SJCRH30 (cell line): Measurements from ENCODE around the gene KRT76. TPM values are rescaled to one million over a fixed set of nuclear protein-coding genes. Genes with fewer than 3 reads are reported as not detected.
"Not testable (repeated sequence)": the region's sequence is repeated elsewhere in the genome, so short reads cannot be mapped to it uniquely, and the experiment has no call there.

Experiments
- DNase-seq, 2 experiments: peaks; one replicate each; pipeline ENCODE4 v3.0.0-alpha.2; 2015 to 2020
- H3K27ac ChIP-seq: fragments of 250-450 bp; sonication (Bioruptor Pico); 2 replicates; pipeline ENCODE4 v1.5.1; 2020; ENCODE audit warnings: mild to moderate bottlenecking, moderate library complexity
- H3K27me3 ChIP-seq: fragments of 250-450 bp; sonication (Bioruptor Pico); 2 replicates; pipeline ENCODE4 v1.5.1; 2020; ENCODE audit warnings: mild to moderate bottlenecking, moderate library complexity
- H3K36me3 ChIP-seq: fragments of 250-450 bp; sonication (Bioruptor Pico); 2 replicates; pipeline ENCODE4 v1.5.1; 2020; ENCODE audit warnings: mild to moderate bottlenecking, moderate library complexity
- H3K4me1 ChIP-seq: fragments of 250-450 bp; sonication (Bioruptor Pico); 2 replicates; pipeline ENCODE4 v1.5.1; 2020; ENCODE audit warnings: mild to moderate bottlenecking, moderate library complexity
- H3K4me3 ChIP-seq: fragments of 250-450 bp; sonication (Bioruptor Pico); 2 replicates; pipeline ENCODE4 v1.5.1; 2020; ENCODE audit warnings: mild to moderate bottlenecking, moderate library complexity
- H3K9me3 ChIP-seq: fragments of 250-450 bp; sonication (Bioruptor Pico); replicated peaks from 2 replicates; pipeline ENCODE4 v1.5.1; 2020; ENCODE audit warnings: mild to moderate bottlenecking, moderate library complexity
- total RNA-seq: library from RNA; depleted of rRNA; stranded (reverse); fragments of >200 nt; shearing (Covaris generic); gene quantifications from 2 replicates; pipeline ENCODE4 v1.2.3, GENCODE V29; 2014

The KRT76 gene
- total RNA-seq, 1 experiment from 2014 or later, result not detected

DNA sequence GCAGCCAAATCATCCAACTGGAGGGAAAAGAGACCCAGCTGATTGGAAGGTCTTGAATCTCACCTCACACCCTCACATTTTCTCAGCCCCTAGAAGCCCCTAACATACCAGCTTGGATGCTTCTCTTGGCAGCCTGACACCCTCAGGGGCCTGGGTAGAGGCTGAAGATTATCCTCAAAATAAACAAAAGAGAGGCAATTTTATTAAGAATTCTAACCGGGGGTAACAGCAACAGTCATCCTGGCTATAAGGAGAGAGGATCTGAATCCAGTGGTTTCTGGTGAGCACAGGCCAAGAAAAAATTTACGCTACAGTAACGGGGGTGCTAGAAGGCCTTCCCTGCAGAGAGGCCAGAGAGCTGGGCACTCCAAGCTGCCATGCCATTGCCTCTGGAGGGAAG, 21.6 kb downstream of the KRT76 start:
- Histone ChIP-seq H3K9me3 (no peaks in the 10 kb centered on the region), H3K27me3 (no peaks in the 10 kb centered on the region), H3K4me3 (no peak overlapping the region), H3K27ac (no peak overlapping the region), H3K4me1 (no peaks in the 10 kb centered on the region), H3K36me3 (no peaks in the 10 kb centered on the region)
- no peak for DNase-seq

DNA sequence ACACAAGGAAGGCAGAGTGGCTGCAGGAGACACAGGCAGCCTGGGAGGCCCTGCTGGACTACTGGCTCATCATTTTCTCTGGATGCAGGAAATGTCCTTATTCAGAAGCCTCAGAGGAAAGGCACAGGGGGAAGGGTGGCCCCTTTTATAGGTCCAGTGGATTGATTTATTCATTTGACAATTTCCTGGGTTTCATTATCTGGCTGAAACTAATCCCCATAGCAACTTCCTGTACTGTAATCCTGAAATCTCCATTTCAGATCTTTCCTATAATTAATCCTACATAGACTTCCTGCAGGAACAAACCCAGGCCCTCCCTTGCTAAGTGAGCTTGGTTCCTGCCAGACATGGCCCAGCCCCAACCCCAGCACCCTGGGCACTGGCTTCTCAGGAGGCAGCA, 23.0 kb downstream of the KRT76 start:
- no peaks in the 10 kb centered on the region for H3K27me3 ChIP-seq
- no peak for DNase-seq
- no peaks in the 10 kb centered on the region for H3K36me3 ChIP-seq
- no peaks in the 10 kb centered on the region for H3K9me3 ChIP-seq
- H3K4me1 ChIP-seq, result no peaks in the 10 kb centered on the region
- no peak overlapping the region for H3K4me3 ChIP-seq
- no peak overlapping the region for H3K27ac ChIP-seq

DNA sequence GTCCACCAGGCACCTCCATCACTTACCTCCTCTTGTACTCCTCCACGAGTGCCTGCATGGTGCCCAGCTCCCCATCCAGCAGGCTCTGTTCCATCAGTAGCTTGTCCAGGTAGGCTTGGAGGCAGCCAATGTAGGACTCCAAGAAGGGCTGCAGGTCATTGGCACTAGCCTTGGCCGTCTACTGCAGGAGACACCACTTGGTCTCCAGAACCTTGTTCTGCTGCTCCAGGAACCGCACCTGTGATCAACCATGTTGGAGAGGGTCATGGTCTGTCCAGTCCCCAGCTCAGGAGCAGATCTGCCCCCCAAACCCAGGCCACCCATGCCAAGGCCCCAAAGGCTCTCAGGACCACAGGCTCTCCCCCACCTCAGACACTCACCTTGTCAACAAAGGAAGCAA, 23.9 kb downstream of the KRT76 start:
- no peak overlapping the region for H3K4me3 ChIP-seq
- H3K4me1 ChIP-seq, result no peaks in the 10 kb centered on the region
- H3K36me3 ChIP-seq, result no peaks in the 10 kb centered on the region
- H3K27ac ChIP-seq, result no peak overlapping the region
- H3K9me3 ChIP-seq, result no peaks in the 10 kb centered on the region
- no peaks in the 10 kb centered on the region for H3K27me3 ChIP-seq
- no peak for DNase-seq

DNA sequence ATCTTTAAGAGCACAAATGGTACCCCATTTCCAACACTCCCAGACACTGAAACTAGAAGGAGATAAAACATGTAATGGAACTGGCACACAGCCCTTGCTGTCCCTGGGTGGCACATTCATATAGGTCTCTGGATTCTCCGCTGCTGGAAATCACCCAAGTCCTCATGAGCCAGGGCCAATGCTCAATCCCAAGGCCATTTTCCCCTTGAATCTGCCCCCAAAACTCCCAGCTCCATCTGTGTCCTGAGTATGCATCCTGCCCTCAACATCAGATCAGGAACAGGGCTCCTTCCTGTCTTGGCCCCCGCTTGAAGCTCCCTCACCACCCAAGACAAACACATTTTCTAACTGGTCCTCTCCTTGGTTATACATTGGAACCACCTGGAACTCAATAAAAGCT, 24.6 kb downstream of the KRT76 start:
- Histone ChIP-seq H3K27ac (no peak overlapping the region), H3K36me3 (no peaks in the 10 kb centered on the region), H3K27me3 (no peaks in the 10 kb centered on the region), H3K4me1 (no peaks in the 10 kb centered on the region), H3K9me3 (no peaks in the 10 kb centered on the region), H3K4me3 (no peak overlapping the region)
- no peak for DNase-seq

DNA sequence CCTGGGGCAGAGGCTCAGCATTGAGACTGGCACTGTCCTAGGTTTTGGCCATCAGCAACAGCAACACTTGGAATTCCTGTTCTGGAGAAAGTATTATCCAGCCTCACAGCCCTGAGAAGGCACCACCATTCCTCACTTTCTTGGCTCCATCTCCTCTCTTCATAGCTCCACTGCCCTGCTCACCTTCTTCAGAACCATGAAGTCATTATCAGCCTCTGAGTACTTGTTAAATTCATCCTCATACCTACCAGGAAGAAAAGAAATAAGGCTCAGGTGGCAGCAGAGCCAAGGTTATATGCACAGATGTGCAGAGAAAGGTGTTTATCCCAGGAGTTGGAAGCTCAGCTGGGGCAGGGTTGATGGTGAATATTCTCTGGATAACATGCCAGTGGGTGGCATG, 25.4 kb downstream of the KRT76 start:
- H3K36me3 ChIP-seq, result no peaks in the 10 kb centered on the region
- H3K4me3 ChIP-seq, result no peak overlapping the region
- DNase-seq, result no peak
- H3K27me3 ChIP-seq, result no peaks in the 10 kb centered on the region
- no peak overlapping the region for H3K27ac ChIP-seq
- H3K4me1 ChIP-seq, result no peaks in the 10 kb centered on the region
- no peaks in the 10 kb centered on the region for H3K9me3 ChIP-seq

DNA sequence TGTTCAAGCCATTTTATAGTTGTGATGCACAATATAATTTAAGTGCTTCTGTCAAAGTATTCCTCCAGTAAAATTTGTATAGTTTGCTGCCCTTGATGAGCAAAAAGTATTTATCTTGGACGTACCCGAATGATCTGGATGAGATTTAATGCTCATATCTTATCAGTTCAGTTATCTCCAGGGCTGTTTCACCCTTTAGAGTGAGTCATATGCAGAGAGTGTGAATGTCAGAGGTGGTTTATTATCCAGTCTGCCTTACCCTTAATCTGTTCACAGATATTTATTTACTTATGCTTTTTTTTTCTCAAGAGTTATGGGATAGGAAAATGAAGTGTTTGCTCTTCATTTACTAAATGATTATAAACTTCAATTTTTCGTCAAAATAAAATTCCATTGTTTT, 26.6 kb downstream of the KRT76 start:
- H3K27ac ChIP-seq, H3K4me3 ChIP-seq, H3K4me1 ChIP-seq, DNase-seq, H3K9me3 ChIP-seq, H3K27me3 ChIP-seq, H3K36me3 ChIP-seq: not testable (repeated sequence)

DNA sequence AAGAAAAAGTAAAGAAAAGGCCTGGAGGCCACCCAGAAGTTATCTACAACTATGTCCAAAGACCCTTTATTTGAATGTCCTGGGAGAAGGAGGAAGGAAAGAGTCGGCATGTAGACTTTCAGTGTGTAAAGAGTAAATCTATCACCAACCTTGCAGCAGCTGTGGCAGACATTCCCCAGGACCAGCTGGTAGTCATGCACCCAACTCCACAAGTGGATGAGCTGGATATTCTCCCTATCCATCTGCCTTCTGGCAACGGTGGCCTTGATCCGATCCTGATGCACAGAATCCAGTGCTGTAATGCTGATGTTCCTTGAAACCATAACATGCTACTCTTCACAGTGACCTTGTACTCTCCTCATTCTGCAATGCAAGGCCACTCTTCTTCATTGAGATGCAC, 27.3 kb downstream of the KRT76 start:
- H3K27ac ChIP-seq, result no peak overlapping the region
- H3K4me3 ChIP-seq, result no peak overlapping the region
- DNase-seq, result no peak
- no peaks in the 10 kb centered on the region for H3K36me3 ChIP-seq
- no peaks in the 10 kb centered on the region for H3K9me3 ChIP-seq
- no peaks in the 10 kb centered on the region for H3K27me3 ChIP-seq
- no peaks in the 10 kb centered on the region for H3K4me1 ChIP-seq

DNA sequence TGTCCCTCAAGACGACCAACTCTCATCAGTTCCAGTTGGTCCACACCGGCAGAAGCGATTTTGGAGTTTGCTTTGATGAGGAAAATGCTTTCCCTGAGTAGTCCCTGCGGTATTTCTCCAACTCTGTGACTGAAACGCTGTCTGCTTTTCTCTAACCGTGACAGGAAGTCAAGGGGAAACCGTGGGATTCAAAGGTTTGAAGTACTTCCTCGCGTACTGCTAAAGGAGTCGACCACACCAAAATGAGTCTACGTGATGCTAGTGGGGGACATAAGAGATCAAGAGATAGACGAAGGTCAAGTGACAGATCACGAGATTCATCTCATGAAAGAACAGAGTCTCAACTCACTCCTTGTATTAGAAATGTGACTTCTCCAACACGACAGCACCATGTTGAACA, 28.6 kb downstream of the KRT76 start:
- no peaks in the 10 kb centered on the region for H3K9me3 ChIP-seq
- H3K27ac ChIP-seq, result no peak overlapping the region
- H3K27me3 ChIP-seq, result no peaks in the 10 kb centered on the region
- H3K36me3 ChIP-seq, result no peaks in the 10 kb centered on the region
- DNase-seq, result no peak
- no peak overlapping the region for H3K4me3 ChIP-seq
- no peaks in the 10 kb centered on the region for H3K4me1 ChIP-seq

DNA sequence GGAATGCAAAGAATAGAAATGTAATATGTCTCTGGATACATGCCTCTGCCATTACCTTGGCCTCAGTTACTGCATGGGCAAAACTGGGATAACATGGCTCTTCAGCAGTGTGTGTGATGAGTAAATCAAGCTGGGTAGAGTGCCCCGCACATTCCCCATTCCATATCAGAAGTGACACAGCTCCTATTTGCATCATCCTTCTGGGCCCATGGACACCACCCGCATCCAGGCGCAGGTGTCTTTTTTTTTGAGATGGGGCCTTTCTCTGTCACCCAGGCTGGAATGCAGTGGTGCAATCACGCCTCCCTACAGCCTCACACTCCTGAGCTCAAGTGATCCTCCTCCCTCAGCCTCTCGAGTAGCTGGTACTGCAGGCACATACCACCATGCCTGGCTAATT, 31.6 kb downstream of the KRT76 start:
- DNase-seq, result no peak
- Histone ChIP-seq H3K4me1 (no peaks in the 10 kb centered on the region), H3K27me3 (no peaks in the 10 kb centered on the region), H3K36me3 (no peaks in the 10 kb centered on the region), H3K27ac (no peak overlapping the region), H3K9me3 (no peaks in the 10 kb centered on the region), H3K4me3 (no peak overlapping the region)

DNA sequence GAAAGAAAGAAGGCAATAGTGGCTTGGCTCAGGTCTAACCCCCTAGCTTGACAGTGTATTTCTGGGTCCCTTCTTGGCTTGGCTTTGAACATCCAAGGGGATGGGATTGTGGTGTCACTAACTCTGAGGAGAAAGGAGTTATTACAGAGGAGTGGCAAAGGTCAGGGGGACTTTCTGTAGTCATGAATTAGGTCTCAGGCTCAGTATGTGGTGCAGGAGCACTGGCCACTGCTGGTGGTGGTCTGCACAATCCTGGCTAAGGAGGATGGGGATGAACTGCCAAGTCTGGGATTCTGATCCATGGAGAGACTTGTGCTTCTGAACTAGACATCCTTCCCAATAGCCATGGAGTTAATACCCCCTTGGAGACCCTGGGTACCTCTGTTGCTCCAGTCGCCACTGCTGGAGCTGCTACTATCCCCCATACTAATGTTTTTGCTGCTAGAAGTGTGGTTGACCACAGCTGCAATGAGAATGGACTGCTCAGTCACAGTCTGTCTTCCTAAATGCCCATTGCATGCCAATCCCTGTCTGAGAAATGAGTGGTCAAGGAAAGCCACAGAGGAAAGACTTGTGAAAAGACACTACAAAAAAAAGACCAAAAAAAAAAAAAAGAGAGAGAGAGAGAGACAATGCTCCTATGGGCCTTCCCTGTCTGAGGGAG, 32.5 kb downstream of the KRT76 start:
- H3K27ac ChIP-seq, result no peak overlapping the region
- H3K9me3 ChIP-seq, result no peaks in the 10 kb centered on the region
- no peak overlapping the region for H3K4me3 ChIP-seq
- no peaks in the 10 kb centered on the region for H3K36me3 ChIP-seq
- DNase-seq, result no peak
- 0 out of 2 replicates have a peak, but pooled peaks cover 2% of the 10 kb centered on the region for H3K4me1 ChIP-seq
- H3K27me3 ChIP-seq, result no peaks in the 10 kb centered on the region

DNA sequence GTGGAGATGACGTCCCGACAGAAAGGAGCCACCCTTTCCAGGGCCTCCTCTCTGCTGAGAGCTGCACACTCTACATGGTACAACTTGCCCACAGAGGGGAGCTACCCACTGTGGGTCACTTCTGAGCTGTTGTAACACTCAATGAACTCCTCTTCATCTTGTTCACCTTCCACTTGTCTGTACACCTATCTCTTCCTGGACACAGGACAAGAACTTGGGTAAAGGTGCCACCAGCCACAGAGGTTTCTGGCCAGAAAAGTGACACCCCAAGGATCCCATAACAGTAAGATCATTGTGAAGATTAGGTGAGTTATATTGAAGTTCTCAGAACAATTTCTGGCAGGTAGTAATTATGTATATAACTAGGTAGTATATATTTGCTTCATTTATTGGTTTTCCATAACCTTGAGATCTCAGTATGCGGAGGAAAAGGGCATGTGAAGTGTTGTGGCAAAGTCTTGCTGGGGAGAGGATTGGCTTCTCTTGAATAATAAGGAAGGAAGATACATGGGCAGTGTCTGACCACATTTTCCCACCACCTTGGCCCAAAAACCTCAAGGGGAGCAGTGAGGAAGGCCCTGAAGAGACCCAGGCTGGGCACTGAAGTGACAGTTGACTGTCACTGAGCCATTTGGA, 34.2 kb downstream of the KRT76 start:
- no peaks in the 10 kb centered on the region for H3K27me3 ChIP-seq
- no peaks in the 10 kb centered on the region for H3K9me3 ChIP-seq
- H3K4me3 ChIP-seq, result no peak overlapping the region
- H3K4me1 ChIP-seq, result 0 out of 2 replicates have a peak, but pooled peaks cover 2% of the 10 kb centered on the region
- no peaks in the 10 kb centered on the region for H3K36me3 ChIP-seq
- no peak overlapping the region for H3K27ac ChIP-seq
- no peak for DNase-seq

DNA sequence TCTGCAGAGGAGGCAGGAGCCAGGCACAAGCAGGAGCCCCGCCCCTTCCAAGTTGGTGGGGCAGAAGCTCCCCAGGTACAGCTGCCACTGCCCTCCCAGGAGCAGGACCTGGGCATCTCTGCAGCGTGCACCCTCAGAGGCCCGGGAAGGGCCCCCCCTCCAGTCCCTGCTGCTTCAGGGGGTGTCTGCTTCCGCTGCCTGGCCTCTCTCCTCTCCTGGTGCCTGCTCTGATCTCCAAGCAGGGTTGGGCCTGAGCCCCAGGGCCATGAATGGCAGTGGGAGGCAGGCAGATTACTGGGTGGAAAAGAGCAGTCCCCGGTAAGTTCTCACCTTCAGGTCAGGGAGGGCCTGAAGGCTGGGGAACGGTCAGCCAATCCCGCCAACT, 35.0 kb downstream of the KRT76 start:
- H3K4me3 ChIP-seq, result no peak overlapping the region
- 0 out of 2 replicates have a peak, but pooled peaks cover 2% of the 10 kb centered on the region for H3K4me1 ChIP-seq
- no peak overlapping the region for H3K27ac ChIP-seq
- no peaks in the 10 kb centered on the region for H3K36me3 ChIP-seq
- no peaks in the 10 kb centered on the region for H3K27me3 ChIP-seq
- no peak for DNase-seq
- no peaks in the 10 kb centered on the region for H3K9me3 ChIP-seq

DNA sequence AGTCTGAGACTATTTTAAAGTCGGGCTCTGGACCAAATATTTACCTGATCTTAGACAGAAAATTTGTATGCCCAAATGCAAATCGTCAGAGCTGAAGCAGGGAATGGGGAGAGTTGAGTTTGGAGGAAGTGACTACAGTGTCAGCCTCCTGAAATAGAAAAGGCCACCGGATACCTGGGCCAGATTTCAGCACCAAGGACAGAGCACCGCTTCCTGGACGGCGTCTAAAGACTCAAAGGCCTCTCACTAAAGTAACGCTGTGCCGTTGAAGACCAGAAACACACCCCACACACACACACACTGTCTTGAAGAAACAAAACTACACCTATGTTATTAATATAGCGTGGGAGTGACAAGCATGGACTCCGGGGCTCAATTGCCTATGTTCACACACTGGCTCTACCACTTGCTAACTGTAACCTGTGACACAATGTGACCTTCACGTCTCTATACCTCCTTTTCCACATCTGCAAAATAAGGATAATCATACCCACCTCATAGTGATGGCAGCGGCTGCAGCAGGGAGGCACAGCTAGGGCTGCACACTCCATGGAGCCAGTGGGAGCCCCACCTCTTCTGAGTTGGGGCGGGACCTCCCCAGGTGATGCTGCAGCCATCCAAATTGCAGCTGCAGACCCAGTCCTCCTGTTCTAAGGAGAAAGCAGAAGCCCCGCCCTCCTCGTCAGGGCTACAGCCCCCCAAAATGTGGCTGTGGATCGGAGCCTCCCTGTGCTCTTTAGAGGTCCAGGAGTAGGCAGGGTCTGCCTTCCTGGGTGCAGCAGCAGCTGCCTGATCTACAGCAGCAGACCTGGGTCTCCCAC, 35.6 kb downstream of the KRT76 start:
- no peak overlapping the region for H3K4me3 ChIP-seq
- peak; percentile 62 to 78 for DNase-seq

DNA sequence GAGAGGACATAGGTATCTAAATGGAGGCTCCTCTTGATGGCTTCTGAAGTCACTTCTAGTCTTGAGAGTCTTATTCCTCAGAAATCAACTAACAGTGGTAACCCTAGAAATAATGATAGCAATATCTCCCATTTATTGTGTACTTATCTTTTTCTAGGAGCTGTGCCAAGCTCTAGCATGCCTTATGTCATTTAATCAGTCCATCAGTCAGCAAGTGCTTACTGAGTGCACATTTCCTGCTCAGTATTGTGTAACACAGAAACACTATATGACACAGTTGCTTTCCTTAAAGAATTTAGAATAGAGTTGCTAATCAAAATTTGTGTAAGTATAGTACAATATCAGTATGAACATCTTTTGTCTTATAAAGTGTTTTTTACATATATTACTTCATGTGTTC, 36.6 kb downstream of the KRT76 start:
- no peak for DNase-seq
- H3K27ac ChIP-seq, result no peak overlapping the region
- H3K36me3 ChIP-seq, result no peaks in the 10 kb centered on the region

More for the DNA sequence above, 35.6 kb downstream of the KRT76 start:
- H3K27me3 ChIP-seq, result no peaks in the 10 kb centered on the region
- no peak overlapping the region for H3K27ac ChIP-seq
- H3K9me3 ChIP-seq, result no peaks in the 10 kb centered on the region
- H3K36me3 ChIP-seq, result no peaks in the 10 kb centered on the region
- H3K4me1 ChIP-seq, result 0 out of 2 replicates have a peak, but pooled peaks cover 2% of the 10 kb centered on the region

DNA sequence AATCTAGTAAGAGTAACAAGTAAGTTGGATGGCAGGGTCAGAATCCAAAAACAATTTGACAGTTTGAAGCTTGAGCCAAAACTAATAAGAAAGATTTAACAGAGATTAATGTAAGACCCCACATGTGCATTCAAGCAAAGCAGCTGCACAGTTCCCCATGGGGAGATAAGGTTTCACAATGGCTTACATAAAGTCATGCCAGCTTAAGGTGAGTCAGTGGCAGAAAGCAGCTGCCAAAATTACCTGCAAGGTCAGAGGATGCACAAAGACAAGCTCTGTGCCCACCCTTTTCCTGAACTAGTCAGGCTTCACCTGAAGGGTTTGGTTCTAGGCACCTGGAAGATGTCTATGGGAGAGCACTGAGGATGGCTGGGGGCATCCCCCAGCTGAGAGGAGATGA, 37.2 kb downstream of the KRT76 start:
- H3K4me1 ChIP-seq, result 0 out of 2 replicates have a peak, but pooled peaks cover 2% of the 10 kb centered on the region
- H3K9me3 ChIP-seq, result no peaks in the 10 kb centered on the region
- no peak overlapping the region for H3K27ac ChIP-seq
- H3K36me3 ChIP-seq, result no peaks in the 10 kb centered on the region
- H3K4me3 ChIP-seq, result no peak overlapping the region
- DNase-seq, result peak in 1 of 2 experiments; percentile 29
- H3K27me3 ChIP-seq, result no peaks in the 10 kb centered on the region

More for the DNA sequence above, 36.6 kb downstream of the KRT76 start:
- no peaks in the 10 kb centered on the region for H3K27me3 ChIP-seq
- H3K4me1 ChIP-seq, result 0 out of 2 replicates have a peak, but pooled peaks cover 2% of the 10 kb centered on the region
- no peak overlapping the region for H3K4me3 ChIP-seq
- no peaks in the 10 kb centered on the region for H3K9me3 ChIP-seq
